Gastrocnemius medialis (tissue), 4 donors: ENCODE measurements around the gene LEUTX. TPM values are rescaled to one million over a fixed set of nuclear protein-coding genes. Genes with fewer than 3 reads are reported as not detected.

Experiments used
- ATAC-seq, 2 donors: fragments of 150-250 bp; one replicate each; pipeline ENCODE4 v1.9.1; 2016
- DNase-seq, 2 donors: peaks; one replicate each; pipeline ENCODE4 v3.0.0-alpha.2; 2019
- H3K27ac ChIP-seq, 4 donors: fragments of 200-600 bp; sonication (generic); 1 replicate in 1 of 4; 2 replicates in 3 of 4; pipeline ENCODE4 v1.5.1; 2016 to 2018; ENCODE audit warnings: mild to moderate bottlenecking in 2 of 4, moderate library complexity in 1 of 4
- H3K27me3 ChIP-seq, 3 donors: fragments of 200-600 bp; sonication (generic) in 2 of 3; 1 replicate in 1 of 3; 2 replicates in 2 of 3; pipeline versions ENCODE4 v1.5.1 to v1.6.0; 2016 to 2019; ENCODE audit warnings: mild to moderate bottlenecking in 1 of 3, moderate library complexity in 1 of 3
- H3K36me3 ChIP-seq, 2 donors: fragments of 200-600 bp; sonication (generic) in 1 of 2; one replicate each; pipeline ENCODE4 v1.5.1; 2017 to 2018
- H3K4me1 ChIP-seq, 2 donors: fragments of 200-600 bp; sonication (generic) in 1 of 2; one replicate each; pipeline ENCODE4 v1.5.1; 2016 to 2017; ENCODE audit warnings: mild to moderate bottlenecking in 2 of 2
- H3K4me3 ChIP-seq, 4 donors: fragments of 200-600 bp; sonication (generic) in 3 of 4; 1 replicate in 1 of 4; 2 replicates in 3 of 4; pipeline ENCODE4 v1.5.1; 2016 to 2019; ENCODE audit warnings: mild to moderate bottlenecking in 2 of 4
- H3K9me3 ChIP-seq, 3 donors: fragments of 200-600 bp; sonication (generic) in 2 of 3; 1 replicate in 1 of 3; 2 replicates in 2 of 3; pipeline ENCODE4 v1.5.1; 2016 to 2019
- CTCF ChIP-seq, 5 experiments: fragments of 450-650 bp in 3 of 5; fragments of 200-600 bp in 2 of 5; sonication (generic) in 2 of 5; IDR thresholded peaks in 4 of 5; conservative IDR thresholded peaks in 1 of 5; 1 replicate in 4 of 5; 2 replicates in 1 of 5; pipeline ENCODE4 v1.5.1; 2016 to 2019; ENCODE audit warnings: antibody characterized with exemption in 5 of 5, mild to moderate bottlenecking in 3 of 5, moderate library complexity in 3 of 5
- POLR2A ChIP-seq, 2 donors: fragments of 450-650 bp; IDR thresholded peaks; one replicate each; pipeline ENCODE4 v1.6.1; 2017; ENCODE audit warnings: antibody characterized with exemption in 2 of 2, mild to moderate bottlenecking in 2 of 2, moderate library complexity in 2 of 2
- in situ Hi-C, 4 donors: fragments of 200-750 bp; cut with MboI; loops; one replicate each; pipeline versions ENCODE4 v1.15.0 to v1.8.0; 2017; ENCODE audit warnings: low sequenced_read_pairs in 4 of 4
- intact Hi-C: fragments of 100-400 bp; cut with DNase I; formaldehyde crosslinking; loops from one replicate; pipeline ENCODE4 v1.15.1; 2023; ENCODE audit warnings: low total_unique reads
- total RNA-seq, 4 donors: library from RNA; depleted of rRNA; stranded (reverse); fragments of >200 nt; gene quantifications; one replicate each; pipeline versions ENCODE4 v1.1.0 to v1.2.3, GENCODE V29; 2016

Gene LEUTX
- total RNA-seq, 4 donors from 2014 or later = not detected

DNA sequence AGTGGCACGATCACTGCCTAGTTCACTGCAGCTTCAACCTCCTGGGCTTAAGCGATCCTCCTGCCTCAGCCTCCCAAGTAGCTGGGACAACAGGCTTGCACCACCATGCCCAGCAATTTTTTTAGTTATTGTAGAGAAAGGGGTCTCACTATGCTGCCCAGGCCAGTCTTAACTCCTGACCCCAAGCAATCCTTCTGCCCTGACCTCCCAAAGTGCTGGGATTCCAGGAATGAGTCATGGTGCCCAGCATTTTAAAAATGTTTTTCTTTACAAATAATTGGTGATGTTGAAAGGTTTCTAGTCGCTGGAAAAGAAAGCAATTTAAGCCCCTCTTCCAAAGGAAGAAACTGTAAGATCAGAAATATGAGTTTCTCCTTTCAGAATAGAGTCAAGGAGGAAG lies 35.9 kb downstream of the LEUTX start:
- H3K27ac ChIP-seq = peak overlapping the region; percentile 84 to 99 (median 92)
- ATAC-seq (no peak), DNase-seq (no peak)
- no peaks in the 10 kb centered on the region for H3K9me3 ChIP-seq
- intact Hi-C loops (no loop called here), in situ Hi-C loops (loop anchor here in 1 of 4 donors (25.0 kb wide), 1 partner anchor 1152 kb away; no protein-coding TSS in a partner anchor)
- no peaks in the 10 kb centered on the region for H3K27me3 ChIP-seq
- H3K4me1 ChIP-seq = peaks cover 64 to 71% of the 10 kb centered on the region in 2 donors
- no peaks in the 10 kb centered on the region for H3K36me3 ChIP-seq
- no peak for TF ChIP-seq CTCF (IDR thresholded peaks at IDR 0.05 in 4 of 5, conservative IDR thresholded peaks at IDR 0.05 in 1 of 5)
- no peak for TF ChIP-seq POLR2A (IDR thresholded peaks at IDR 0.05)
- no peak overlapping the region for H3K4me3 ChIP-seq

DNA sequence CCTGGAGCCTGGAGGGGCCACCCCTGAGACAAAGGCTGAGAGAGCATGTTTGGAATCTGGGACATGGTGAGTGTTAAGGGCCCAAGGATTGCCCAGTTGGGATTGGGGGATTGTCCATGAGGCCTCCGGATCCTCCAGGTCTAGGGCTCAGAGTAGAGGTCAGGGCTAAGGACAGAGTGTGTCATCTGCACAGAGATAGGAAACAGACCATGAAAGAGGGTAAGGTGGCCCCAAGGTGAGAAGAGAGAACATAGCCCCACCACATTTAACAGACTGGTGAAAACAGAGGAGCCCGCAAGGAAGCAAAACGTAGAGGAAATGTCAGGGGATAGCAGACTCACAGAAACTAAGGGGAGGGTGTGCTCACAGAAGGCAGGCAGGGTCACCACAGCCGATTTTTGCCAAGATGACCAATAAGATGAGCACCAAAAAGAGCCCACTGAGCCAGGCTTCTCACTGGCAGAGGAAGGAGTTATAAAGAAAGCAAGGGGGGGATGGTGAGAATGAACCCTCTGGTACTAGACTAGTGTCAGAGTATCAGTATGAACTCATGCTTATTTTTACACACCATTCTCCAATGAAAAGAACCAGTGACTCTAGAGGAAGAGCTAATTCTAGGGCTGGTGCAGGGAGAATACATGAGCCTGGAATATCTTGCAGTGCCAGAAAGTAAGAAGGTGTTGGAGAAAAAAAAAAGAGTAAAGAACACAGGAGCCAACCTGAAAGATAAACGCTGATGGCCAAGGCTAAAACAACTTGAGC lies 37.8 kb downstream of the LEUTX start:
- TF ChIP-seq CTCF (IDR thresholded peaks at IDR 0.05 in 4 of 5, conservative IDR thresholded peaks at IDR 0.05 in 1 of 5) = no peak
- peak; percentile 24 to 62 for TF ChIP-seq POLR2A (IDR thresholded peaks at IDR 0.05)
- H3K4me1 ChIP-seq = peaks cover 76 to 88% of the 10 kb centered on the region in 2 donors
- no peaks in the 10 kb centered on the region for H3K27me3 ChIP-seq
- ATAC-seq = peak; percentile 57 to 63
- no peak overlapping the region for H3K4me3 ChIP-seq
- H3K9me3 ChIP-seq = no peaks in the 10 kb centered on the region
- in situ Hi-C loops = loop anchor here in 1 of 4 donors (25.0 kb wide), 1 partner anchor 1154 kb away; no protein-coding TSS in a partner anchor
- intact Hi-C loops = no loop called here
- H3K27ac ChIP-seq = peak overlapping the region; percentile 84 to 99 (median 92)
- peak in 1 of 2 donors; percentile 49 for DNase-seq
- no peaks in the 10 kb centered on the region for H3K36me3 ChIP-seq

DNA sequence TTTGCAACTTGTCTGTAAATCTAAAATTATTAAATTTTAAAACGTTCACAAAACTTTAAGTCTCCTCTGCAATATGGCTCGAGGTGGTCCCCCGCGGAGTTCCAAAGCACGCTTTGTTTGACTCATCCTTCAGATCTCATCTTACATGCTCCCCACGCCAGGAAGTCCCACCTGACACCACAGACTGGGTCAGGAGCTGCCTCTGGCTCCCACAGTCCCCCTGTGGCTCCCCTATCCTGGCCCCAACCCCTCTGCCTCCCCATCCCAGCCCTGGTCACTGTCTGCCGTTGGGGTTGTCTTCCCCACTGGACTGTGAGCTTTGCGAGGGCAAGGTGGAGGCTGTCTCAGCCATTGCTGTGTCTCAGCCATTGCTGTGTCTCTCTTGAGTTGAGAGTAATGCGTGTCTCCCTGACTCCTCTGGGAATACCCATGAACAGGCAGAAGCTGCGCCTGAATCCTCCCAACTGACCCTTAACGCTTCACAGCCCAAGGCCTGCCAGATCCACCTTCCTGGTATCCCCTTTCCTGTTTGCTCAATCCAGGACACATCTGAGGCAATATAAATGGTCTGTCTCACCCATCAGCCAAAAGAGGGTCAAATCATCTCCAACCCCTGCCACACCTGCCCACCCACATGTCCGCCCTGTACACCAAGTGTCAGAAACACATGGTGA lies 39.4 kb downstream of the LEUTX start:
- Histone ChIP-seq H3K27me3 (no peaks in the 10 kb centered on the region), H3K9me3 (no peaks in the 10 kb centered on the region), H3K36me3 (no peaks in the 10 kb centered on the region), H3K4me3 (peak overlapping the region in 3 of 4 donors; percentile 7 to 29 (median 15)), H3K4me1 (peaks cover 83 to 92% of the 10 kb centered on the region in 2 donors), H3K27ac (peak overlapping the region; percentile 84 to 99 (median 92))
- intact Hi-C loops = no loop called here
- in situ Hi-C loops = loop anchor here in 1 of 4 donors (25.0 kb wide), 1 partner anchor 1156 kb away; no protein-coding TSS in a partner anchor
- DNase-seq = peak; percentile 38 to 83
- ATAC-seq = peak; percentile 27 to 52
- peak in 1 of 2 donors; percentile 33 for TF ChIP-seq POLR2A (IDR thresholded peaks at IDR 0.05)
- no peak for TF ChIP-seq CTCF (IDR thresholded peaks at IDR 0.05 in 4 of 5, conservative IDR thresholded peaks at IDR 0.05 in 1 of 5)

DNA sequence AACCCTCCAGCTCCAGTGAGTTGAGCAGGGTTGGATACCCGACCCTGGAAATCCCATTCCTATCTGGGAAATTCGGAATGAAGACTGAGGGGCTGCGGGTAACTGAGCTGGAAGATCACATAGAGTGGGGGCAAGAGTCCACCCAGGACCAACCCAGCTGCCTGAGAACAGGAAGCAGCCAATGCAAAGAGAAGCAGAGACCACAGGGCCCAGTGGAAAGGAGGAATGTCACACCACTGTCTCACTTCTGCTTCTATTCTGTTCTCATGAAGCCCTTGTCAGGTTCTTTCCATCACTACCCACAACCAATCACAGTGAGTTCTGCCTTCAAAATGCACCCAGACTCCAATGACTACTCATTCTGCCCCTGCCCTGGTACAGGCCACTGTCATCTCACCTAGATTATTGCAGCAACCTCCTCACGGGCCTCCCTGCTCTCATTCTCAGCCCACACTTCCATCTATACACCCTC lies 40.0 kb downstream of the LEUTX start:
- Histone ChIP-seq H3K4me1 (peaks cover 78 to 89% of the 10 kb centered on the region in 2 donors), H3K27ac (peak overlapping the region; percentile 84 to 99 (median 92)), H3K4me3 (no peak overlapping the region), H3K9me3 (no peaks in the 10 kb centered on the region), H3K27me3 (no peaks in the 10 kb centered on the region), H3K36me3 (no peaks in the 10 kb centered on the region)
- DNase-seq (no peak), ATAC-seq (peak in 1 of 2 donors; percentile 6)
- in situ Hi-C loops = loop anchor here in 1 of 4 donors (25.0 kb wide), 1 partner anchor 1156 kb away; no protein-coding TSS in a partner anchor
- no peak for TF ChIP-seq CTCF (IDR thresholded peaks at IDR 0.05 in 4 of 5, conservative IDR thresholded peaks at IDR 0.05 in 1 of 5)
- no peak for TF ChIP-seq POLR2A (IDR thresholded peaks at IDR 0.05)
- intact Hi-C loops = no loop called here
